Natural killer cell (primary cell): ENCODE measurements around the gene NIPSNAP3A. TPM values are rescaled to one million over a fixed set of nuclear protein-coding genes. Genes with fewer than 3 reads are reported as not detected.

Experiments
- ATAC-seq, 3 donors: fragments of 150-1000 bp in 2 of 3; fragments of 200-7000 bp in 1 of 3; cut with Tn5 transposase; 1 replicate in 1 of 3; 2 replicates in 2 of 3; pipeline ENCODE4 v1.10.0; 2021; ENCODE audit warnings: mild to moderate bottlenecking in 2 of 3, moderate library complexity in 2 of 3
- DNase-seq, 2 donors: peaks; one replicate each; pipeline versions ENCODE4 v3.0.0 to v3.0.0-alpha.2; 2013 to 2021; ENCODE audit warnings: mixed read lengths in 1 of 2
- H3K27ac ChIP-seq: one replicate; pipeline ENCODE4 v1.5.1; 2013; ENCODE audit warnings: mild to moderate bottlenecking, low read length
- H3K27me3 ChIP-seq: one replicate; pipeline ENCODE4 v1.6.1; 2013; ENCODE audit warnings: low read length; ENCODE audit not compliant: control insufficient read depth, insufficient read depth
- H3K36me3 ChIP-seq: one replicate; pipeline ENCODE4 v1.6.1; 2013; ENCODE audit warnings: low read length; ENCODE audit not compliant: control insufficient read depth, insufficient read depth
- H3K4me1 ChIP-seq: one replicate; pipeline ENCODE4 v1.6.1; 2013; ENCODE audit warnings: low read length; ENCODE audit not compliant: control insufficient read depth, insufficient read depth
- H3K4me3 ChIP-seq: one replicate; pipeline ENCODE4 v1.5.1; 2013; ENCODE audit warnings: low read length
- H3K9me3 ChIP-seq: one replicate; pipeline ENCODE4 v1.6.1; 2013; ENCODE audit warnings: low read length; ENCODE audit not compliant: control insufficient read depth, insufficient read depth
- H3K27ac Mint-ChIP-seq, 2 donors: one replicate each; pipeline ENCODE4 v1.8.0; 2022; ENCODE audit warnings: mild to moderate bottlenecking in 2 of 2, mixed read lengths in 2 of 2, moderate library complexity in 1 of 2
- H3K27me3 Mint-ChIP-seq, 2 donors: one replicate each; pipeline ENCODE4 v1.8.0; 2022; ENCODE audit warnings: low read depth in 2 of 2, mixed read lengths in 2 of 2
- H3K36me3 Mint-ChIP-seq: one replicate; pipeline ENCODE4 v1.8.0; 2022; ENCODE audit warnings: mixed read lengths
- H3K4me1 Mint-ChIP-seq, 2 donors: one replicate each; pipeline ENCODE4 v1.8.0; 2022; ENCODE audit warnings: mixed read lengths in 2 of 2
- H3K4me3 Mint-ChIP-seq: one replicate; pipeline ENCODE4 v1.8.0; 2022; ENCODE audit warnings: mild to moderate bottlenecking, moderate library complexity, mixed read lengths
- H3K9me3 Mint-ChIP-seq, 2 donors: one replicate each; pipeline ENCODE4 v1.8.0; 2022; ENCODE audit warnings: mixed read lengths in 2 of 2
- WGBS: methylation state at CpG from one replicate; pipeline ENCODE4 v1.1.7; 2013; ENCODE audit warnings: missing lambda C conversion rate; ENCODE audit not compliant: insufficient coverage; 5-methylcytosine and 5-hydroxymethylcytosine counted together
- intact Hi-C: fragments of 100-400 bp; cut with micrococcal nuclease; formaldehyde crosslinking; loops from one replicate; pipeline ENCODE4 v1.14.2; 2022
- total RNA-seq, 4 donors: library from RNA; stranded (reverse); fragments of 120-200 nt in 1 of 4; gene quantifications; one replicate each; pipeline versions ENCODE4 v1.2.3 to v1.2.4, GENCODE V29; 2013 to 2022
- TF ChIP-seq, protein P1 (sequence below): fragments of 200-600 bp; IDR thresholded peaks from one replicate; pipeline ENCODE4 v1.8.0; 2022; ENCODE audit warnings: antibody characterized with exemption

Gene NIPSNAP3A
- total RNA-seq, 3 donors from 2014 or later (not counting 1 experiment from before 2014, with no cell fraction given) = 9.0 to 11.2 (median 9.8) TPM

DNA sequence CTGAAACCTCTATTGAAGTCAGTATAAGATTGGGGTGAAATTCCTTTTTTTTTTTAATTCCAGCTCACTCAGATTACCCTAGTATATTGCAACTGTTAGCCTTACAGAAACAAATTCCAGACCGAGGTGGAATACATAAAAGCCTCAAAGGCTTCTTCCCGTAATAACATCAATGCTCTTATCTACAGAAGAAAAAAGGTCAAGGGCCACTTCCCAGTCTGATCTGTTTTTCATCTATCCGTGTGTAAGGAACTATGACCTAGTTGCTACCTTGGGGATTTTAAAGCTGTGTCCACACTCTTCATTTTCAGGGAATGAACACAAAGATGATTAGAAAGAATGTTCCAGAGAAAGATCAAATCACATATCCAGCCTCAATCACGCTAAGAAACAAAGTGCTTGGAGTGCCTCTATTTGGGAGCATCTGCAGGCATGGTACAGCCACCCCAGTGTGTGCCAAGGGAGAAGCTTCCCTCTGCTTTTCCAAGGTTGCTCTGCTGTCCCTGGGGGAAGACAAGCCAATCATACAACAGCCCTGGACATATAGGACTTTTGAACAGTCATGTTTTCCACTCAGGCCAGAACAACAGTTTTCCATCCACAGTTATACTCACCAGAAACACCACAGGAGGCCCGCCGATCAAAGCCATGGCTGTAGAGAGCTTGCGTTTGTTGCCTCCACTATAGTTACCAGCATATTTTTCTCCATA lies 40.0 kb downstream of the NIPSNAP3A start:
- TF ChIP-seq, protein P1, sequence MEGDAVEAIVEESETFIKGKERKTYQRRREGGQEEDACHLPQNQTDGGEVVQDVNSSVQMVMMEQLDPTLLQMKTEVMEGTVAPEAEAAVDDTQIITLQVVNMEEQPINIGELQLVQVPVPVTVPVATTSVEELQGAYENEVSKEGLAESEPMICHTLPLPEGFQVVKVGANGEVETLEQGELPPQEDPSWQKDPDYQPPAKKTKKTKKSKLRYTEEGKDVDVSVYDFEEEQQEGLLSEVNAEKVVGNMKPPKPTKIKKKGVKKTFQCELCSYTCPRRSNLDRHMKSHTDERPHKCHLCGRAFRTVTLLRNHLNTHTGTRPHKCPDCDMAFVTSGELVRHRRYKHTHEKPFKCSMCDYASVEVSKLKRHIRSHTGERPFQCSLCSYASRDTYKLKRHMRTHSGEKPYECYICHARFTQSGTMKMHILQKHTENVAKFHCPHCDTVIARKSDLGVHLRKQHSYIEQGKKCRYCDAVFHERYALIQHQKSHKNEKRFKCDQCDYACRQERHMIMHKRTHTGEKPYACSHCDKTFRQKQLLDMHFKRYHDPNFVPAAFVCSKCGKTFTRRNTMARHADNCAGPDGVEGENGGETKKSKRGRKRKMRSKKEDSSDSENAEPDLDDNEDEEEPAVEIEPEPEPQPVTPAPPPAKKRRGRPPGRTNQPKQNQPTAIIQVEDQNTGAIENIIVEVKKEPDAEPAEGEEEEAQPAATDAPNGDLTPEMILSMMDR = no peak
- 95% methylated on average over 7 of the region's 7 CpGs for WGBS
- no peak for ATAC-seq
- Mint-ChIP-seq H3K27ac (no peak overlapping the region), H3K27me3 (no peaks in the 10 kb centered on the region), H3K9me3 (no peaks in the 10 kb centered on the region), H3K4me1 (peaks cover 0 to 5% of the 10 kb centered on the region in 2 donors), H3K4me3 (no peak overlapping the region), H3K36me3 (no peaks in the 10 kb centered on the region)
- no peak for DNase-seq
- Histone ChIP-seq H3K27me3 (no peaks in the 10 kb centered on the region), H3K4me1 (no peaks in the 10 kb centered on the region), H3K36me3 (no peaks in the 10 kb centered on the region), H3K4me3 (no peak overlapping the region), H3K27ac (no peak overlapping the region), H3K9me3 (no peaks in the 10 kb centered on the region)
- intact Hi-C loops = no loop called here

DNA sequence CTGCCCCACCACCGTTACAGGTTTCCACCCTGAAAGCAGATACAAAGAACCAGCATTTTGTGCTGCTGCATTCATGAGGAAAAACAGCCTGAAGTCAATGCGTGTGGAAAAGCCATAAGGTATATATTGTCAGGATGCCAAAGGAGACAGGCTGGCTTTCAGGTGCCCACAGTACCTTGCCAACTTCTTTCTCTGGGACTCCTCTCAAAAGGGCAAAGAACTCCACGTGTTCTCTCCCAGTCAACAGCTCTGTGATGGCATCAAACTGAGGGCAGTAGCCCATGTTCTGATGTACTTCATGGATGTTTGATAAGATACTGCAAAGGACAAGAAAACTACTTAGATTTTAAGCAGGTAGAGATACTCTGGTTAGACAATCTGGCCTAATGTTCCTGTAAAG lies 40.8 kb downstream of the NIPSNAP3A start:
- intact Hi-C loops = no loop called here
- no peaks in the 10 kb centered on the region for H3K4me1 ChIP-seq
- H3K27ac Mint-ChIP-seq = no peak overlapping the region
- H3K9me3 Mint-ChIP-seq = no peaks in the 10 kb centered on the region
- no peaks in the 10 kb centered on the region for H3K36me3 ChIP-seq
- H3K36me3 Mint-ChIP-seq = no peaks in the 10 kb centered on the region
- peaks cover 0 to 5% of the 10 kb centered on the region in 2 donors for H3K4me1 Mint-ChIP-seq
- no peaks in the 10 kb centered on the region for H3K27me3 Mint-ChIP-seq
- no peaks in the 10 kb centered on the region for H3K9me3 ChIP-seq
- H3K4me3 ChIP-seq = no peak overlapping the region
- TF ChIP-seq, protein P1 = no peak
- H3K27me3 ChIP-seq = no peaks in the 10 kb centered on the region
- H3K27ac ChIP-seq = no peak overlapping the region
- DNase-seq (no peak), ATAC-seq (no peak)
- no peak overlapping the region for H3K4me3 Mint-ChIP-seq
- 83% methylated on average over 3 of the region's 3 CpGs for WGBS

DNA sequence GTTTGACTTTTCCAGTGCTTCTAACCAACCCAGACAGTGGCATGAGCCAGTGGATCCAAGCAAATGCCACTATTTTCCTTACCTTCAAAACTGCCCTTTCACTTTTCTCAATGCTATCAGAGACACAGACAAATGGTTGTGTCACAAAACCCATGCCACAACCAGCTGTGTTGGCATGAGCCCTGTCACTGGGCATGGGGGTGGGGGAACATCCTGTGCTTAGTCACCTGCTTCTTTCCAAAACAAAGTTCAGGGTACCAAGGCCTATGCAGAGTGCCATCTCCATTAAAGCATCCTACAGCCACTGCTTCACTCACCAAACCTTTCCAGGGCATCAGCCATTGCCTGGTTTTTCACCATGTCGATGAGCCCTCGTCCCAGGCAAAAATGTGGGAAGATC lies 46.6 kb downstream of the NIPSNAP3A start:
- ATAC-seq (no peak), DNase-seq (no peak)
- H3K27ac Mint-ChIP-seq = no peak overlapping the region
- no peak overlapping the region for H3K4me3 Mint-ChIP-seq
- Histone ChIP-seq H3K36me3 (no peaks in the 10 kb centered on the region), H3K27ac (no peak overlapping the region), H3K4me3 (no peak overlapping the region), H3K27me3 (no peaks in the 10 kb centered on the region), H3K9me3 (no peaks in the 10 kb centered on the region), H3K4me1 (no peaks in the 10 kb centered on the region)
- H3K4me1 Mint-ChIP-seq = no peaks in the 10 kb centered on the region
- WGBS = 100% methylated on average over 2 of the region's 2 CpGs
- H3K9me3 Mint-ChIP-seq = no peaks in the 10 kb centered on the region
- TF ChIP-seq, protein P1 = no peak
- intact Hi-C loops = no loop called here
- H3K27me3 Mint-ChIP-seq = no peaks in the 10 kb centered on the region
- no peaks in the 10 kb centered on the region for H3K36me3 Mint-ChIP-seq

DNA sequence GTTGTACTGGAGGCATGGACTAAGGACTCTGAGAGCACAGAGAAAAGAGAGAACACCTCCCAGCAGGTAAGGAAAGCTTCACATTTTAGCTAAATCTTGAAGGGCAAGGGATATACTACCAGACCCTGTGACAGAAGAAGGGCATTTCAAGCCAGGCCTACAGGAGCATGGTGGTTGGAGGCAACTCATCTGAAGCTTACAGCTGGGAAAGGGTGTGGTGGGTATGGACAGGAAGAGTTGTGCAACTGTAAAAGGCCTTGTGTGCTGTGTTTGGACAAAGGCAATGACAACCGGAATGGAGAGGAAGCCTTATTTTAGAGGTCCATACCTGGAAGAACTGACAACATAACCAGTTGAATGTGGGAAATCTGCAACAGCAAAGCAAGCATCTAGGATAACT lies 47.6 kb downstream of the NIPSNAP3A start:
- TF ChIP-seq, protein P1 = no peak
- Histone ChIP-seq H3K4me3 (no peak overlapping the region), H3K36me3 (no peaks in the 10 kb centered on the region), H3K27ac (no peak overlapping the region), H3K27me3 (no peaks in the 10 kb centered on the region), H3K9me3 (no peaks in the 10 kb centered on the region), H3K4me1 (no peaks in the 10 kb centered on the region)
- H3K4me3 Mint-ChIP-seq = no peak overlapping the region
- no peak overlapping the region for H3K27ac Mint-ChIP-seq
- no peaks in the 10 kb centered on the region for H3K27me3 Mint-ChIP-seq
- intact Hi-C loops = no loop called here
- ATAC-seq (no peak), DNase-seq (no peak)
- WGBS = 77% methylated on average over 1 of the region's 1 CpG
- H3K36me3 Mint-ChIP-seq = no peaks in the 10 kb centered on the region
- no peaks in the 10 kb centered on the region for H3K9me3 Mint-ChIP-seq
- H3K4me1 Mint-ChIP-seq = no peaks in the 10 kb centered on the region
